GM23338 (cell line): Measurements from ENCODE around the gene CPSF7.

Experiments
- CREB1 ChIP-seq: fragments of 250-450 bp; sonication (Bioruptor Pico); IDR thresholded peaks from 2 replicates; pipeline ENCODE4 v1.5.0; 2020; ENCODE audit warnings: low read depth, mild to moderate bottlenecking, moderate library complexity
- EZH2 ChIP-seq: fragments of 200-600 bp; sonication (generic); IDR thresholded peaks from one replicate; pipeline ENCODE4 v1.8.0; 2017; ENCODE audit warnings: antibody characterized with exemption, mild to moderate bottlenecking, low read depth; ENCODE audit not compliant: unreplicated experiment
- EZH2phosphoT487 ChIP-seq: fragments of 200-600 bp; sonication (generic); IDR thresholded peaks from one replicate; pipeline ENCODE4 v1.8.1; 2018; ENCODE audit warnings: antibody characterized with exemption; ENCODE audit not compliant: unreplicated experiment
- JUNB ChIP-seq: IDR thresholded peaks from one replicate; pipeline ENCODE4 v1.6.1; 2016; ENCODE audit warnings: antibody characterized with exemption; ENCODE audit not compliant: unreplicated experiment
- POLR2AphosphoS5 ChIP-seq: IDR thresholded peaks from 2 replicates; pipeline ENCODE4 v1.6.1; 2016; ENCODE audit warnings: antibody characterized with exemption, low read depth
- STAT1 ChIP-seq: IDR thresholded peaks from one replicate; pipeline ENCODE4 v1.6.1; 2016; ENCODE audit warnings: antibody characterized with exemption; ENCODE audit not compliant: unreplicated experiment
- ZNF331 ChIP-seq: fragments of 250-450 bp; sonication (Bioruptor Pico); IDR thresholded peaks from 2 replicates; pipeline ENCODE4 v1.5.0; 2020; ENCODE audit warnings: low read depth, mild to moderate bottlenecking, moderate library complexity
- TF ChIP-seq, protein P1 (sequence below), 2 experiments: fragments of 200-600 bp in 1 of 2; sonication (generic) in 1 of 2; conservative IDR thresholded peaks; 2 replicates each; pipeline versions ENCODE4 v1.5.1 to v1.6.1; 2016 to 2017; ENCODE audit warnings: antibody characterized with exemption in 2 of 2, low read depth in 2 of 2, mild to moderate bottlenecking in 2 of 2, moderate library complexity in 1 of 2
- TF ChIP-seq, protein P2 (sequence below): IDR thresholded peaks from one replicate; pipeline ENCODE4 v1.6.1; 2018; ENCODE audit warnings: antibody characterized with exemption; ENCODE audit not compliant: unreplicated experiment

- TF ChIP-seq, protein P1, sequence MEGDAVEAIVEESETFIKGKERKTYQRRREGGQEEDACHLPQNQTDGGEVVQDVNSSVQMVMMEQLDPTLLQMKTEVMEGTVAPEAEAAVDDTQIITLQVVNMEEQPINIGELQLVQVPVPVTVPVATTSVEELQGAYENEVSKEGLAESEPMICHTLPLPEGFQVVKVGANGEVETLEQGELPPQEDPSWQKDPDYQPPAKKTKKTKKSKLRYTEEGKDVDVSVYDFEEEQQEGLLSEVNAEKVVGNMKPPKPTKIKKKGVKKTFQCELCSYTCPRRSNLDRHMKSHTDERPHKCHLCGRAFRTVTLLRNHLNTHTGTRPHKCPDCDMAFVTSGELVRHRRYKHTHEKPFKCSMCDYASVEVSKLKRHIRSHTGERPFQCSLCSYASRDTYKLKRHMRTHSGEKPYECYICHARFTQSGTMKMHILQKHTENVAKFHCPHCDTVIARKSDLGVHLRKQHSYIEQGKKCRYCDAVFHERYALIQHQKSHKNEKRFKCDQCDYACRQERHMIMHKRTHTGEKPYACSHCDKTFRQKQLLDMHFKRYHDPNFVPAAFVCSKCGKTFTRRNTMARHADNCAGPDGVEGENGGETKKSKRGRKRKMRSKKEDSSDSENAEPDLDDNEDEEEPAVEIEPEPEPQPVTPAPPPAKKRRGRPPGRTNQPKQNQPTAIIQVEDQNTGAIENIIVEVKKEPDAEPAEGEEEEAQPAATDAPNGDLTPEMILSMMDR (conservative IDR thresholded peaks at IDR 0.05; ENCODE audit: low read depth in 2 of 2), result no peak
- TF ChIP-seq EZH2phosphoT487 (no peak), EZH2 (no peak), POLR2AphosphoS5 (no peak), STAT1 (no peak), JUNB (no peak), ZNF331 (CRISPR knock-in tag) (no peak), CREB1 (CRISPR knock-in tag) (no peak)
- TF ChIP-seq, protein P2, sequence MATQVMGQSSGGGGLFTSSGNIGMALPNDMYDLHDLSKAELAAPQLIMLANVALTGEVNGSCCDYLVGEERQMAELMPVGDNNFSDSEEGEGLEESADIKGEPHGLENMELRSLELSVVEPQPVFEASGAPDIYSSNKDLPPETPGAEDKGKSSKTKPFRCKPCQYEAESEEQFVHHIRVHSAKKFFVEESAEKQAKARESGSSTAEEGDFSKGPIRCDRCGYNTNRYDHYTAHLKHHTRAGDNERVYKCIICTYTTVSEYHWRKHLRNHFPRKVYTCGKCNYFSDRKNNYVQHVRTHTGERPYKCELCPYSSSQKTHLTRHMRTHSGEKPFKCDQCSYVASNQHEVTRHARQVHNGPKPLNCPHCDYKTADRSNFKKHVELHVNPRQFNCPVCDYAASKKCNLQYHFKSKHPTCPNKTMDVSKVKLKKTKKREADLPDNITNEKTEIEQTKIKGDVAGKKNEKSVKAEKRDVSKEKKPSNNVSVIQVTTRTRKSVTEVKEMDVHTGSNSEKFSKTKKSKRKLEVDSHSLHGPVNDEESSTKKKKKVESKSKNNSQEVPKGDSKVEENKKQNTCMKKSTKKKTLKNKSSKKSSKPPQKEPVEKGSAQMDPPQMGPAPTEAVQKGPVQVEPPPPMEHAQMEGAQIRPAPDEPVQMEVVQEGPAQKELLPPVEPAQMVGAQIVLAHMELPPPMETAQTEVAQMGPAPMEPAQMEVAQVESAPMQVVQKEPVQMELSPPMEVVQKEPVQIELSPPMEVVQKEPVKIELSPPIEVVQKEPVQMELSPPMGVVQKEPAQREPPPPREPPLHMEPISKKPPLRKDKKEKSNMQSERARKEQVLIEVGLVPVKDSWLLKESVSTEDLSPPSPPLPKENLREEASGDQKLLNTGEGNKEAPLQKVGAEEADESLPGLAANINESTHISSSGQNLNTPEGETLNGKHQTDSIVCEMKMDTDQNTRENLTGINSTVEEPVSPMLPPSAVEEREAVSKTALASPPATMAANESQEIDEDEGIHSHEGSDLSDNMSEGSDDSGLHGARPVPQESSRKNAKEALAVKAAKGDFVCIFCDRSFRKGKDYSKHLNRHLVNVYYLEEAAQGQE, result no peak
Measured at GRCh38 chr11:61476371-61476770, 46.6 kb upstream of the CPSF7 start.
